HG03095 (cell line): ENCODE results near the gene STRA8.

Source experiments
- ATAC-seq: cut with Tn5 transposase; IDR thresholded peaks from one replicate; pipeline ENCODE4 v1.9.1; 2021; ENCODE audit warnings: moderate library complexity; ENCODE audit not compliant: unreplicated experiment

STRA8 gene

GRCh38 chr7:135263321-135263970 is 29.8 kb downstream of the STRA8 start:
- ATAC-seq, result no peak

- ATAC-seq, result no peak
Measured at GRCh38 chr7:135265637-135266036, 32.0 kb downstream of the STRA8 start.

- ATAC-seq, result no peak
Measured at GRCh38 chr7:135269921-135270320, 36.3 kb downstream of the STRA8 start.

- no peak for ATAC-seq
Measured at GRCh38 chr7:135270577-135271254, 37.1 kb downstream of the STRA8 start.

- ATAC-seq, result no peak
Measured at GRCh38 chr7:135271255-135271615, 37.6 kb downstream of the STRA8 start.

GRCh38 chr7:135272303-135272702 is 38.7 kb downstream of the STRA8 start:
- ATAC-seq, result no peak

GRCh38 chr7:135273581-135273980 is 39.9 kb downstream of the STRA8 start:
- no peak for ATAC-seq

GRCh38 chr7:135274495-135275268 is 41.0 kb downstream of the STRA8 start:
- ATAC-seq, result no peak

- no peak for ATAC-seq
Measured at GRCh38 chr7:135275971-135276580, 42.4 kb downstream of the STRA8 start.

GRCh38 chr7:135277161-135277560 is 43.5 kb downstream of the STRA8 start:
- no peak for ATAC-seq

GRCh38 chr7:135281363-135281949 is 47.8 kb downstream of the STRA8 start:
- ATAC-seq, result peak; percentile 96

- no peak for ATAC-seq
Measured at GRCh38 chr7:135282561-135283254, 49.1 kb downstream of the STRA8 start.

GRCh38 chr7:135283959-135284638 is 50.5 kb downstream of the STRA8 start:
- no peak for ATAC-seq

- no peak for ATAC-seq
Measured at GRCh38 chr7:135285547-135286233, 52.1 kb downstream of the STRA8 start.

- no peak for ATAC-seq
Measured at GRCh38 chr7:135286876-135287275, 53.2 kb downstream of the STRA8 start.

- no peak for ATAC-seq
Measured at GRCh38 chr7:135290594-135290993, 57.0 kb downstream of the STRA8 start.

GRCh38 chr7:135291809-135292253 is 58.2 kb downstream of the STRA8 start:
- no peak for ATAC-seq

- no peak for ATAC-seq
Measured at GRCh38 chr7:135299235-135299634, 65.6 kb downstream of the STRA8 start.
